ENCODE data around the gene CCDC57.
A peak's percentile ranks its signal among the peaks of the same experiment; 100 is the strongest.
"Not testable (repeated sequence)": the region's sequence is repeated elsewhere in the genome, so short reads cannot be mapped to it uniquely, and the experiment has no call there.

The CCDC57 gene

GRCh38 chr17:82149401-82150099, 63.1 kb downstream of the CCDC57 start:
- DNase-seq, result no peak

DNA sequence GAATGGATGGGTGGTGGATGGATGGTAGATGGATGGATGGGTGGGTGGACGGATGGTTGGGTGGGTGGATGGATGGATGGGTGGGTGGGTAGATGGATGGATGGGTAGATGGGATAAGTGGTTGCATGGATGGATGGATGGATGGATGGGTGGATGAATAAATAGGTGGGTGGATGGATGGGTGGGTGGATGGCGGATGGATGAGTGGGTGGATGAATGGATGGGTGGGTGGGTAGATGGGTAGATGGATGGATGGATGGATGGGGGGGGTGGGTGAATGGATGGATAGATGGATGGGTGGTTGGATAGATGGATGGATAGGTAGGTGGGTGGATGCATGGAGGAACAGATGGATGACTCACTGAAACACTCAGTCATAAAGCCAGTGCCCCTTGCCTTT, 63.6 kb downstream of the CCDC57 start:
- no peak for DNase-seq

DNA sequence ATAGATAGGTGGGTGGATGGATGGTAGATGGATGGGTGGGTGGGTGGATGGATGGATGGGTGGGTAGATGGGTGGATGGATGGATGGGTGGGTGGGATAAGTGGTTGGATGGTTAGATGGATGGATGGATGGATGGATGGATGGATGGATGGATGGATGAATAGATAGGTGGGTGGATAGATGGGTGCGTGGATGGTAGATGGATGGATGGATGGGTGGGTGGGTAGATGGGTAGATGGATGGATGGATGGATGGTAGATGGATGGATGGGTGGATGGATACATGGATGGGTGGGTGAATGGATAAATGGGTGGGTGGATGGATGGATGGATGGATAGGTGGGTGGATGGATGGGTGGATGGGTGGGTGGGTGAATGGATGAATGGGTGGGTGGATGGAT, 64.6 kb downstream of the CCDC57 start:
- no peak for DNase-seq

GRCh38 chr17:82146663-82147654, 65.7 kb downstream of the CCDC57 start:
- no peak for DNase-seq

- no peak for DNase-seq
Measured at GRCh38 chr17:82145550-82146155, 67.0 kb downstream of the CCDC57 start.

DNA sequence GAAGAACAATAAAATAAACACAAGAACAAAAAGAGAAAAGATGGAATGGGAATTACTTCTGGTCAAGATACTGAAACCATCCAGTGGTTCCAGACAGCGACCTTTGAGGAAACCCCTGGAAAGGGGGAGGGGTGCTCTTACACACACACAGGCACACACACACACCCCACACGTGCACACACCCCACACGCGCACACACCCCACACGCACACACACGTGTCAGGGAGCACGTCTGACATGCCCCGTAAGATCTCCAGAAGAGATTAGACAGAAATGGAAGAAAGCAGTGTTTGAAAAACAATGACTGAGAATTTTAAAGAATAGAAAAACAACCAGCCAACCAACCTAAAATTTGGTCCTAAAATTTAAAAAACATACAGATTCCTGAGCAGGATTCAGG, 69.3 kb downstream of the CCDC57 start:
- no peak for DNase-seq

GRCh38 chr17:82139961-82140360, 72.7 kb downstream of the CCDC57 start:
- DNase-seq, result not testable (repeated sequence)

DNA sequence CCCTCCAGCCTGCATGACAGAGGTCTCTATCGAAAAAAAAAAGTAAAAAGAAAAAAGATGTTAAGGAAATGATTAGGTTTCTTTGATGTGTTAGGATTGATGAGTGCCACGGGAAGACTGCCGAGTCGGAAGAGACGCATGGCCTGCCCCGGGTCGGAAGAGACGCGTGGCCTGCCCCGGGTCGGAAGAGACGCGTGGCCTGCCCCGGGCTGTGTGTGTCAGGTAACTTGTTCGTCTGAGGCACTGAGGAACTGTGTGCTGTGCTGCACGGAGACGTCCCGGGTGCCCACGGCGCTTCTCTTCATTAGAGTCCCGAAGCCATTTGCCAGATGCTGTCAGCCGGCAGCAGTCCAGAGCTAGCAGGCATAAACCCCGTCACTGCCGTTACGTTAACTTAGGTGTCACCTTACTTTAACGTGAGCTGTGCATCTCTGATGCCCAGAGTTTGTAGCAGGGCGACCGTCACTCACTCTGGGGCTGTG, 74.1 kb downstream of the CCDC57 start:
- peak in 1 of 2 experiments; percentile 14 for DNase-seq

GRCh38 chr17:82134101-82134500, 78.5 kb downstream of the CCDC57 start:
- no peak for DNase-seq

- not testable (repeated sequence) for DNase-seq
Measured at GRCh38 chr17:82133166-82133953, 79.3 kb downstream of the CCDC57 start.

DNA sequence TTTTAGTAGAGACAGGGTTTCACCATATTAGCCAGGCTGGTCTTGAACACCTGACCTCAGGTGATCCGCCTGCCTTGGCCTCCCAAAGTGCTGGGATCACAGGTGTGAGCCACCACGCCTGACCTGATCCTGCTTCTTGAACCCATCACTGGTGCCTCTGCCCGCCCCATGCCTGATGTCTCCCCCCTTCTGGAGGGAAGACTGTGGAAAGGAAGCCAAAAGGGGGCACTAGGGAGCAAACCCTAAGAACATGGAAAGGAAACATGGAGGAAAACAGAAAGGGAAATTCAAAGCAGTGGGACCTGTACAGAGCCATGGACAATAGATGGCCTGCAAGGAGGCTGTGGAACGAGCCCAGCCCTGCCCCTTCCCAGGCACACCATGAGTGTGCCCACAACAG, 83.5 kb downstream of the CCDC57 start:
- DNase-seq, result no peak

DNA sequence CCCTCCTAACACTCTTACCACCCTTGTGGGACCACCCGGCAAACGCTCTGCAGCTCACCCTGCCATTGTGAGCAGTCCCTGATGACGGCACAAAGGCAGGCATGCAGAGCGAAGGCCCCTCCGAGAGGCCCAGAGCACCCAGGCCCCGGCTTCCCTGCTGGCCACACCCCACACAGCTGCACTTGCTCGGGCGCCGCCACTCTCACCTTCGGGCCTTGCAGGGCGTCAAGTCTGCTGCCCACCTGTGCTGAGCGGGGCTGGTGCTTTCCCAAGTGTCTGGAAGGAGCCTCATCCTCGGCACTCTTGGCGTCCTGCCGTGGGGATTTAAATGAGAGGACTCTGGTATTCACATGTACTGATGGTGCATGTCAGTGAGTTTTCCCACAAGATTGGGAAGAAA, 84.4 kb downstream of the CCDC57 start:
- no peak for DNase-seq

DNA sequence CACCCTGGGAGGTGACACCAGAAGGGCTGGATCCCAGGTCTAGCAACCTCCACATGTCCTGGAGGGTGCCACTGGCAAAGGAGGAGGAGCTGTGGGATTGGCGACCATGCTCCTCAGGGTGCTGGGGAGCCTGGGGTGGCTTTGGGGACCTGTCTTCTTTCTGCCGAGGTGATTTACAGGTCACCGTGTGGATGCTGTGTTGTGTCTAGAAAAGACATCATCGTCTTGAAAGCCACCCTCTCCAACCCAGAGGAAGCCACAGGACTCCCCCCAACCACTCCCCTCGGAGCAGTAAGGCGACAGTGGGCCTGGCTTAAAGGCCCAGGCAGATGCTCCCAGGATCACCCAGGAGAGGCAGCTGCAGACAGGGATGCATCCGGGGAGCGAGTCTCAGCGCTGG, 84.9 kb downstream of the CCDC57 start:
- DNase-seq, result no peak

DNA sequence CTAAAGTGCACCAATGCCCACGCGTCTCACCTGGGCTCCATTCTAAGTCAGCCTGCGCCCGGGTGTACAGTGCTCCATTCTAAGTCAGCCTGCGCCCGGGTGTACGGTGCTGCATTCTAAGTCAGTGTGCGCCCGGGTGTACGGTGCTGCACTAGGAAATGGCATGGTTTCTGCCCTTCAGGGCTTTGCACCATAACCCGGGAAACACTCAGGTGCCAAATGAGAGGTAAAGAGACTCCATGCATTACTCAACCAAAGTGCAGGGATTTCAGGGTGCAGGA, 85.4 kb downstream of the CCDC57 start:
- no peak for DNase-seq

GRCh38 chr17:82126556-82127314, 85.9 kb downstream of the CCDC57 start:
- DNase-seq, result no peak

DNA sequence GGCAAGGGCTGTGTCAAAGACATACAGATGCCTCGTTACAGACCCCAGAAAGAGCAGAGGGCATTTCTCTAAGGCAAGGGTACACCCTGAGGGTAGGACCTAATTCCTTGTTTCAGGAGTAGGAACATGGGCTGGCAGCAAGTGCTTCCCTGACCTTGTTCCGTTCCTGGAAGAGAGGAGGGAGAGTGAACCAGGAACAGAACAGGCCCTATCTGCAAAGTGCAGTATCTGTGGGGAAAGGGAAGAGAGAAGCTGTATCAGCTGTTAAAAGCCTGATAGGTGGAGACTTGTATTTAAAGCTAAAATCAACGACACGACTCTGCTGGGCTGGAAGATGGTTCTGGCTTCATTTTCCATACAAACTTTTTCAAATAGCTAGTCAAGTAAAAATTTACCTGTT, 88.5 kb downstream of the CCDC57 start:
- DNase-seq, result no peak

DNA sequence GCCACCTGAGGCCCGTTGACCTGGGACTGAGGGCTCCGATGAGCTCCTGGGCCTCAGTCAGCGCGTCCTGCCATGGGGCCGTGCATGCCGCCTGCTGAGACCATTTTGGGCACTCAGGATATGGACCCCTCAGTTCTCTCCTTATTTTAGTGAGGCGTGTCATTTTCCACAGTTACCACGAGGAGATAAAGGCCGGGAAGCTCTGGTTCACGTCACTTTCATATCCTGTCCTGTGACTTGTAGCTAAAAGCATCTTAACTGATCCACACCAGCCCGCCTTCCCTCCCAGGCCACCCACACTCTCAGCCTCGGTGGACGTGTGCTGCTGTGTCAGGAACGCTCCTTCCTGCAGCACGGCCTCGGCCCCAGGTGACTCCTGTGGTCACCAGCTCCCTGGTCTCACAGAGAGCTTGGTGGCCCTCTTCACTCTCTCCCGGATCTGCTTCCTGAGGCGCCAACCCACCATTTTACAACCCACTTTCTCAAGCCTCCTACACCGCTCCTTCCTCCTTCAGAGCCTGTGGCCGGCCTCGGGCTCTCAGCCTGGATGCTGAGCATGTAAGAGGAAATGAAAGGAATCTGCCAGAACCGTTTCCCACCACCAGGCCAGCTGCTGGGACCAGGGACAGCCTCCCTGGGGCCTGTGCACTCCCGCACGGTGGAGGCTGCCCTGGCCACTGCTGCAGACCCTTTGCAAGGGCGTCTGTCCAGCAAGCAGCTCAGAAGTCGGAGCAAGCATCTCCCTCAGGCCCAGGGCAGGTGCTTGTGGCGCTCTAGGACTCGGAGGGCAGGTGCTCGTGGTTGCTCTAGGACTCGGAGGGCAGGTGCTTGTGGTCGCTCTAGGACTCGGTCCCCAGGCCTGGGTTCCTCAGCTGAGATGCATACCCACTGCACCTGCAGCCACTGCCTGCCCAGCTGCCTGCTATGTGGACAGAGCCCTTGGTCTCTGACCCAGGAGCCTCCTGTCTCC, 90.7 kb downstream of the CCDC57 start:
- no peak for DNase-seq

DNA sequence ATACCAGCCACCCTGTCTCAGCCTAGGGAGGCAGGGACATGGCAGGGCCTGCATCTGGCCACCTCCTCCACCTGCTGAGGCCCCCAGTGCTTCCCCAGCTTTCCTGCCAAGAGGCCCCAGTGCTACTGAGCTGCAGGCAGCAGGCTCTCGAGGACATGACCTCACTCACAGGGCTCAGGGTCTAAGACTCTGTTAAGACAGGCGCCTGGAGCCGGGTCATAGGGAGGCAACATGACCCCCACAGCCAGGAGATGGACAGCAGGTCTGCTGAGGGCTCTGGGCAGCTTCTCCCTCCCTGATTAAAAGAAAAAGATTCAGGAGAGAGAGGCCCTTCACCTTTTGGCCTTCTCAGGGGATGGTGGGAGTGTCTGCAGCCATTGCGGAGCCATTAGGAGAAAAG, 91.4 kb downstream of the CCDC57 start:
- DNase-seq, result no peak

DNA sequence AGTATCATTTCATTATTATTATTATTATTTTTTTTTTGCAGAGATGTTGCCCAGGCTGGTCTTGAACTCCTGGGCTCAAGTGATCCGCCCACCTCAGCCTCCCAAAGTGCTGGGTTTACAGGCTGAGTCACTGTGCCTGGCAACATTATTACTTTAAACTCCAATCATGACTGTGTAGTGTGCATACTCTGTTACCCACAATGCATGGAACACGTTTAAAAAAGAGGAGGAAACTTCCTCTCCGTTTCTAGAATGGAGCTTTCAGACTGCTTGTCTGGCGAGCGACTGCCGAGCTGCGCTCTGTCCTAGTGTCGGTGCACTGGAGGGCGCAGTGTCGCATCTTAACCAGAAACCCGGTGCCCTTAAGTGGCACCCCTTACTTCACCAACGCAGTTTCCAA, 92.5 kb downstream of the CCDC57 start:
- DNase-seq, result no peak

DNA sequence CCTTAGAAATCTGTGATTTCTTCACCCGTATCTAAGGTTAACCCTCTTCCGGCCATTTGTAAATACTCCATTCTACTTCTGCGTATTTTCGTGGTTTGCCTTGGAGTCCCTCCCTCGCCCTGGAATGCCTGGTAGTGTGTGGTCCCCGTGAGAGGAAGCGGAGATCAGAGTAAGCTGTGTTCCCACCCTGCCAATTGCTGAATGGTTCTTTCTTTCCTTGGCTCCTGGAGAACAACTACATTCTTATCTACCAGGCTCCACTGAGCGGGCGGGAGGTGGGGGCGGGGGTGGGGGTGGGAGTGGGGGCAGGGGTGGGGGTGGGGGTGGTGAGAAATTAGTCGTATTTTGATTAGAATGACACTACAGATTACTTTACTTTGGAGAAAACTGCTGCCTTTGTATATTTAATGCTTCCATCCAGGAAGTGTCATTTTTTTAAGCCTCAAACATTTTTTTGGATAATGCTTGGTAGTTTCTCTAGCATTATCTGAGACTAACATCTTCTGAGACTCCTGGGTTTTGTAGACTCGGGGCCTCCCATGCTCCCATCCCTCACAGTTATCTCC, 93.7 kb downstream of the CCDC57 start:
- no peak for DNase-seq

All from NCI-H524 (cell line).